GM12892 (cell line): ENCODE results near the gene OR51A4. TPM values are rescaled to one million over a fixed set of nuclear protein-coding genes. Genes with fewer than 3 reads are reported as not detected.
A peak's percentile ranks its signal among the peaks of the same experiment; 100 is the strongest.
"Not testable (repeated sequence)": the region's sequence is repeated elsewhere in the genome, so short reads cannot be mapped to it uniquely, and the experiment has no call there.

Experiments used
- DNase-seq: peaks from one replicate; pipeline ENCODE4 v3.0.0; 2011; ENCODE audit not compliant: insufficient read length
- FAIRE-seq: peaks from 2 replicates; lab custom pipeline; 2011; peaks lifted over from hg19 to GRCh38; lab: Jason Lieb, UNC
- POLR2A ChIP-seq: IDR thresholded peaks from 2 replicates; pipeline ENCODE4 v1.6.1; 2011; ENCODE audit warnings: low read depth, low read length, control low read depth
- POLR2AphosphoS5 ChIP-seq: IDR thresholded peaks from 2 replicates; pipeline ENCODE4 v1.6.1; 2011; ENCODE audit warnings: low read depth, low read length, control low read depth
- TAF1 ChIP-seq: IDR thresholded peaks from 2 replicates; pipeline ENCODE4 v1.6.1; 2011; ENCODE audit warnings: low read depth, mild to moderate bottlenecking, control low read depth, low read length, borderline replicate concordance
- polyA plus RNA-seq: library from polyadenylated mRNA; unstranded; fragments of >200 nt; gene quantifications from one replicate; pipeline ENCODE4 v1.2.1, GENCODE V29; 2012; ENCODE audit warnings: missing spikeins, inconsistent platforms; ENCODE audit not compliant: missing spikeins

The OR51A4 gene
- polyA plus RNA-seq: not detected

DNA sequence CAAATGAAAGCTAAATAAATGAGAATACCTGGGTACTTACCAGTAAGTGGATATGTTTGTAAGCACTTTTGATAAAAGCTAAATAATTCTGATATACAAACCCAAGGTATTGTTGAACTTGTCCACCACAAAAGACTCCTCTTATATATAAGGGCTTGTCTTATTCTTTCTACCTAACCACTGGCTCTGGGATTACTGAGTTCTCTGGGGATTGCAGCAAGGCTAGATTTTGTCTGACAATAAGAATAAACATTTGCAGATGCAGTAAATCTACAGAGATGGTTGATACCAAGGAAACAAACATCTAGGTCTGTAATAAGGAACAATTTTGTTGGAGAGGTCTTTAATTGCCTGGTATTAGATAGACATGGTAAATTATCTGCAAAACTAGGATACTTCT, at the start of gene OR51A4:
Gene OR51A4 (minus strand): TSS at position 101 of the 400 bp plus-strand sequence. CDS start 505 bp downstream, outside the sequence.
- FAIRE-seq (no peak), DNase-seq (no peak)
- TF ChIP-seq TAF1: no peak

DNA sequence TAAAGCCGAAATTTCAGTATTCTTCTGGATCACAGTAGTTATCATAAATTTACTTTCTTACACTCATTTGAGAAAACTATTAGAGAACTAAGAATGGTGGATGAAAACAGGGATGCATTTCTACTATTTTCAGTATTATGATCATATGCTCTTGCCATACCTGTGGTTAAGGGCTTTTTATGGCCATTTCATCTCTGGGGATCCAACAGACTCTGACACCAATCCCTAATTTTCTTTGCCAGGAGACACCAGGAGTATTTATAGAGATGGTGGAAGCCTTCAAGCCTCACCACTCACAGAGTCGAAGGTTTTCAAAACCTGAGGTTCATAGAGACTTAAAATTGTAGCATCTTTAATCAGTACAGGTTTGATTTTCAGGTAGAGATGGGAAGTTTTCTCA, 47.1 kb upstream of the OR51A4 start, which contains the start of gene OR51L1:
Gene OR51L1 (plus strand): TSS at position 301 of the 400 bp plus-strand sequence. CDS start 4,132 bp downstream, outside the sequence.
- TF ChIP-seq POLR2AphosphoS5 (no peak), TAF1 (no peak), POLR2A (no peak)
- FAIRE-seq: no peak
- no peak for DNase-seq

DNA sequence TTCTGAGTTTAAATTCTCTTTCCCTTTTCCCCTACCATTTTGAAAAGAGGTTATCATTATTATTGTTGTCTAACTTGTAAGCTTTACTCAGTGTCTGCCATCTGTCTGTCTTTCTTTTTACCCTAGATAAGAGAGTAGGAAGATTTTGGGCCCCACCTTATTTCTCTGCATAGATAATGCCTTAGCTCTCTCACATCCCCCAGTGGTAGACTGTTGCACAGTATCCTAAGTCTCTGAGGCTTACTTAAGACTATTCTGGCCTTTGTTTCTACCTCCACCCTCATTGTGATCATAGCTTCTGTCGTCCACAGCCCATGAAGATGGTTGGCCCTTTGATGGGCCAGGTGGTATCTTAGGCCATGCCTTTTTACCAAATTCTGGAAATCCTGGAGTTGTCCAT, 43.7 kb upstream of the OR51A4 start:
- FAIRE-seq (peak; percentile 69), DNase-seq (no peak)
- TF ChIP-seq POLR2AphosphoS5: no peak
- no peak for TF ChIP-seq TAF1
- no peak for TF ChIP-seq POLR2A

DNA sequence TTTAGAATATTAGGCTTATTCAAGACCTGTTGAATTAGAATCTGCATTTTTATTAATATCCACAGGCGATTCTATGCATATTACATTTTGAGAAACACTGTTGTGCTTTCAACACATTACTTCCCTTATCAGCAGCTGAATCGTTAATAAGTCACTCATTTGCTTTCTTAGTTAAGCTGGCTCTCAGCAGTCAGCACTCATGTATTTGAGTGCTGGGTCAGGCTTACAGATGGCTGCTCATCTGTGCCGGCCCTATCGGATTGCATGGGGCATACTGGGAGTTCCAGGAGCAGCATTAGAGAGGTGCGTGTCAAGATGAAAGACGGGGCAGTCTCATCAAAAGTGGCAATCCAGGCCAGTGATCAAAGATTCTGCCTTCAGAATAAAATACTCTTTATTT, 36.4 kb upstream of the OR51A4 start:
- DNase-seq: no peak
- TF ChIP-seq POLR2A (no peak), TAF1 (no peak), POLR2AphosphoS5 (no peak)
- FAIRE-seq: no peak

DNA sequence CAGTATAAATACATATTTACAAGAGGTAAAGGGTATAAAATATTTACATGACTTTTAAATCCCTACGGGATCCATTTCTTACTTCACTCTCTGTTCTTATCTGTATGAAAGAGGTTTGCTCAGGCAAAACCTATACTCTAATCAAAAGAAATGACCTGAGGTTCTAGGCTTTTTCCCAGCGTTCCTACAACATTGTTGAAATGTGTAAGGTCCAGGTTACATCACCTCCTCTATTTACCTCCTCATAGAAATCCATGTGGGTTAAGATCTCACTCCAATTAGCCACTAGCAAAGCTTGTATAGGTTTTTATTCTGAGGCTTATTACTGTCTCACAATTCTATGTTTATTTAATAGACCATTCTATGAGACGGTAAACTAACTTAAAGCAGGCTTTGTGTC, 35.3 kb upstream of the OR51A4 start:
- no peak for FAIRE-seq
- no peak for TF ChIP-seq POLR2AphosphoS5
- no peak for TF ChIP-seq TAF1
- no peak for TF ChIP-seq POLR2A
- DNase-seq: no peak

- DNase-seq (no peak), FAIRE-seq (no peak)
- TF ChIP-seq POLR2AphosphoS5: no peak
These were observed 31.6 kb upstream of the OR51A4 start for GRCh38 chr11:4979036-4979435.

DNA sequence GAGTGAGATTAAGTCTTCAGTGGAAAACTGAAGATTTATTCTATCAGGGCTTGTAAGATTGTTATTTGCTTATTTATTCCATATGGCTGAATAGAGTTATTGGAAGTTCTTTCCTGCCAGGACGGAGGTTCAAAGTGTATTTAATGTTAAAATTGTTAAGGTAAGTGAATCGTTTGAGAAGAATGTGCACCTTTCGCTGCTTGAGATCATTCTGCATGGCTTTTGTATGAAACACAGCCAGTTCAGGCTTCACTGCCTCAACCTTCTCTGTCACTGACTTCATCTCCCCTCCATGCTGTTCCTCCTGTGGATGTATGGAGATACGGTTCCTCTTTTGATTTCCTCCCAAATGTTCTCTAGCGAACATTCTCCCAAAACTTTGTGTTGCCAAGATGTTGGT, 28.0 kb upstream of the OR51A4 start:
- TF ChIP-seq POLR2A (no peak), POLR2AphosphoS5 (no peak), TAF1 (no peak)
- DNase-seq (no peak), FAIRE-seq (no peak)

- no peak for DNase-seq
- no peak for FAIRE-seq
- TF ChIP-seq TAF1 (no peak), POLR2AphosphoS5 (no peak), POLR2A (no peak)
These were observed 15.4 kb upstream of the OR51A4 start for GRCh38 chr11:4962816-4963215.

DNA sequence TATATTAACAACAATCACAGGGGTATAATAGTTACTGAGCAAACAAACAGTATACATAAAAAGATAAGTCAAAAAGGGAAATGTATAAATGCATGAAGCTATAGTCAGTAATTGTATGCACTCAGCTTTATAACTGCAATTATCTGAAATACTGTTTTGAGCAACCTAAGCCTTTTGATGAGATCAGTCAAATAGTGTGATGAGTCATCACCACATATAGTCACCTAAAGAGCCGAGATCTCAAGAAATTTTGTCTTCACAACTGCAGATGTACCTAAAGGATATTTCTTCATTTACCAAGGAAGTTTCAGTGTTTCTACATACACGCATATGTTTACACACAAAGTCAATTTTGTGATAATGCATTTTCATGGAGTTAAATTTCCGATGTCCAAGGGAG, 13.5 kb upstream of the OR51A4 start:
- peak; percentile 5 for FAIRE-seq
- TF ChIP-seq POLR2AphosphoS5 (no peak), POLR2A (no peak), TAF1 (no peak)

DNA sequence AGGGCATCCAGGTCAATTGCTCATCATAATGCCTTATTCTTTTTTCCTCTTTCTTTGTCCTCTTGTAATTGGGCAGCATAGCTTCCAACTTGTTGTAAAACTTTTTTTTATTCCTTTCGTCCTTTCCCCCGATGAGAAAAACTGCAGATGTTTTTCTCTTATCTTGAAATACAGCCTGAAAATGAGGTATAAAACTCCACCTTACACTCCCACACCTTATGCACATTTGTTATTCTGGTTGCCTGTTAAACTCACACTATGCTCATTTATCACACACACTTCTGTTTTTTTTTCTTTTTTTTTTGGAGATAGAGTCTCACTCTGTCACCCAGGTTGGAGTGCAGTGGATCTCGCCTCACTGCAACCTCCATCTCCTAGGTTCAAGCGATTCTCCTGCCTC, 10.0 kb upstream of the OR51A4 start:
- no peak for FAIRE-seq
- no peak for TF ChIP-seq POLR2A
- no peak for TF ChIP-seq POLR2AphosphoS5
- no peak for TF ChIP-seq TAF1
- no peak for DNase-seq

More for the DNA sequence above, 13.5 kb upstream of the OR51A4 start:
- no peak for DNase-seq

- FAIRE-seq, DNase-seq: not testable (repeated sequence)
These were observed 8.2 kb upstream of the OR51A4 start, which contains the start of gene OR51A2 for GRCh38 chr11:4955613-4956012. TSS of gene OR51A2 (minus strand) at chr11:4955713. CDS start at chr11:4955713, 0 bp downstream.

DNA sequence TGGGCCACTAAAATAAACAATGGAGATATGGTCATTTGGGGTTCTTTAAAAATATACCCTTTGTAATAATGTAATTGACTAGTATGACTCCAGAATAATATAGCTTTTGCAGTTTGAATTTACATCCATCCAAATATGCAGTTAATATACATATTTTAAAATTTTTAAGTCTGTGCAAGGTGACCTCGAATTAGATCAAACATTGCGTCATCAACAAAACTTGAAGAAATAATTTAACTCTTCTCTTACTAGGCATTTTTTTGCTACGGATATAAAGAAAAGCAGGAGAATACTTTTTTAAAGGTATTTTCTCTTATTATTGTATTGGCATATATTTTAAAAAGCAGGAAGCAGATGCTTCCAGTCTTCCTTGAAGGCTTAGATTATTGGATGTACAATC, 10.7 kb downstream of the OR51A4 start:
- no peak for TF ChIP-seq POLR2AphosphoS5

DNA sequence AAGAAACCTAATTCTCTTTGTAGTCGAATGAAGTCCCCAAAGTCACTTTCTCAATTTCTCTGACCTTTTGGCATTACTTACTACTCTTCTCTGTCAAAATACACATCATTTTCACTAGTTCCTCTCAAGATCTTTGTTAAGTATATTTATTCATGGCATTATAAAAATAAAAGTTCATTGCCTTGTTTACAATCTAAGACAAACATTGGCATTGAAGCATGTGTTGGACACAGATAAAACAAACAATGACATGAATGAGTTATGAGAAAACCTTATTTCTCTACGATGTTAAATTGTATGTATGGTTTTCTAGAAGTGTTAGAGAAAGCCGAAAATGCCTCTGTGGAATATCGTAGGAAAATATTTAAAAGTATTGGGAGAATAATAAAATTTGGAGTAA, 14.7 kb downstream of the OR51A4 start:
- no peak for FAIRE-seq
- DNase-seq: no peak
- TF ChIP-seq POLR2AphosphoS5 (no peak), TAF1 (no peak), POLR2A (no peak)

More for the DNA sequence above, 10.7 kb downstream of the OR51A4 start:
- FAIRE-seq (no peak), DNase-seq (no peak)
